Measurements from ENCODE around the gene MYBPH. TPM values are rescaled to one million over a fixed set of nuclear protein-coding genes. Genes with fewer than 3 reads are reported as not detected.

The MYBPH gene
- total and polyA plus RNA-seq, 2 experiments from 2014 or later = not detected

DNA sequence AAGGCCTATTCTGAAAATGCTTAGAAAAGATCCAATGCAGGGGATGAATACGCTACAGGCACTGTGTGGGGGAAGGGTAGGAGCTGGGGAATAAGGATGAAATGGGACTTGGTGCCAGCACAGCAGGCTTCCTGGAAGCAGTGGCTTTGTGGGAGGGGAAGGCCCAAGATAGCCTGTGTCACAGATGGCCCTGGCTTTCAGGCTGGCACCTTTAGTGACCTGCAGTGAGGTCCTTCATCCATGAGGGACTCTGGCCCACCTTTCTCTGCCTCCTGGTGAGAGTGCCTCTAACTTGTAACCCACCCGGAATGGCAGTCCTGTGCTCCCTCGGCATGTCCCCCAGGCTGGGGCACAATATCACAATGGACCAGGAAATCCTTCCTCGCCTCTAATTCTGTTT, 10.0 kb upstream of the MYBPH start:
- Histone ChIP-seq H3K4me1 (ENCODE audit: insufficient read depth) (peaks cover 17% of the 10 kb centered on the region), H3K4me3 (no peak overlapping the region), H3F3A (replicated peaks; ENCODE audit: low read depth) (no peaks in the 10 kb centered on the region), H3K9me2 (ENCODE audit: insufficient read depth) (0 out of 2 replicates have a peak, but pooled peaks cover 5% of the 10 kb centered on the region), H4K20me1 (replicated peaks; ENCODE audit: insufficient read depth) (no peaks in the 10 kb centered on the region), H3K36me3 (ENCODE audit: insufficient read depth) (no peaks in the 10 kb centered on the region), H3K27me3 (ENCODE audit: insufficient read depth) (no peaks in the 10 kb centered on the region), H3K4me2 (no peak overlapping the region), H2AFZ (no peak overlapping the region), H3K27ac (ENCODE audit: low read depth) (no peak overlapping the region), H3K79me2 (replicated peaks; ENCODE audit: insufficient read depth) (no peaks in the 10 kb centered on the region)
- no peaks in the 10 kb centered on the region for H3K36me3 Mint-ChIP-seq (ENCODE audit: low read depth)
- H3K4me3 Mint-ChIP-seq = no peak overlapping the region; the same call in 2 of the 3 replicates
- H3K4me1 Mint-ChIP-seq = peaks cover 33% of the 10 kb centered on the region
- no peak overlapping the region for H3K27ac Mint-ChIP-seq
- no peaks in the 10 kb centered on the region for H3K9me3 Mint-ChIP-seq
- TF ChIP-seq, protein P1, sequence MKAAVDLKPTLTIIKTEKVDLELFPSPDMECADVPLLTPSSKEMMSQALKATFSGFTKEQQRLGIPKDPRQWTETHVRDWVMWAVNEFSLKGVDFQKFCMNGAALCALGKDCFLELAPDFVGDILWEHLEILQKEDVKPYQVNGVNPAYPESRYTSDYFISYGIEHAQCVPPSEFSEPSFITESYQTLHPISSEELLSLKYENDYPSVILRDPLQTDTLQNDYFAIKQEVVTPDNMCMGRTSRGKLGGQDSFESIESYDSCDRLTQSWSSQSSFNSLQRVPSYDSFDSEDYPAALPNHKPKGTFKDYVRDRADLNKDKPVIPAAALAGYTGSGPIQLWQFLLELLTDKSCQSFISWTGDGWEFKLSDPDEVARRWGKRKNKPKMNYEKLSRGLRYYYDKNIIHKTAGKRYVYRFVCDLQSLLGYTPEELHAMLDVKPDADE (IDR thresholded peaks at IDR 0.05) = no peak
- TF ChIP-seq EZH2phosphoT487 (IDR thresholded peaks at IDR 0.05; ENCODE audit: unreplicated experiment) (no peak), JUNB (IDR thresholded peaks at IDR 0.05; ENCODE audit: unreplicated experiment) (no peak), CREB1 (CRISPR knock-in tag; IDR thresholded peaks at IDR 0.05; ENCODE audit: low read depth) (no peak), STAT1 (IDR thresholded peaks at IDR 0.05; ENCODE audit: unreplicated experiment) (no peak), ZNF331 (CRISPR knock-in tag; IDR thresholded peaks at IDR 0.05; ENCODE audit: low read depth) (no peak), REST (IDR thresholded peaks at IDR 0.05; ENCODE audit: unreplicated experiment) (no peak), ZNF114 (CRISPR knock-in tag; IDR thresholded peaks at IDR 0.05) (no peak)
- TF ChIP-seq, protein P2, sequence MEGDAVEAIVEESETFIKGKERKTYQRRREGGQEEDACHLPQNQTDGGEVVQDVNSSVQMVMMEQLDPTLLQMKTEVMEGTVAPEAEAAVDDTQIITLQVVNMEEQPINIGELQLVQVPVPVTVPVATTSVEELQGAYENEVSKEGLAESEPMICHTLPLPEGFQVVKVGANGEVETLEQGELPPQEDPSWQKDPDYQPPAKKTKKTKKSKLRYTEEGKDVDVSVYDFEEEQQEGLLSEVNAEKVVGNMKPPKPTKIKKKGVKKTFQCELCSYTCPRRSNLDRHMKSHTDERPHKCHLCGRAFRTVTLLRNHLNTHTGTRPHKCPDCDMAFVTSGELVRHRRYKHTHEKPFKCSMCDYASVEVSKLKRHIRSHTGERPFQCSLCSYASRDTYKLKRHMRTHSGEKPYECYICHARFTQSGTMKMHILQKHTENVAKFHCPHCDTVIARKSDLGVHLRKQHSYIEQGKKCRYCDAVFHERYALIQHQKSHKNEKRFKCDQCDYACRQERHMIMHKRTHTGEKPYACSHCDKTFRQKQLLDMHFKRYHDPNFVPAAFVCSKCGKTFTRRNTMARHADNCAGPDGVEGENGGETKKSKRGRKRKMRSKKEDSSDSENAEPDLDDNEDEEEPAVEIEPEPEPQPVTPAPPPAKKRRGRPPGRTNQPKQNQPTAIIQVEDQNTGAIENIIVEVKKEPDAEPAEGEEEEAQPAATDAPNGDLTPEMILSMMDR (conservative IDR thresholded peaks at IDR 0.05; ENCODE audit: low read depth in 2 of 2) = no peak
- TF ChIP-seq, protein P3, sequence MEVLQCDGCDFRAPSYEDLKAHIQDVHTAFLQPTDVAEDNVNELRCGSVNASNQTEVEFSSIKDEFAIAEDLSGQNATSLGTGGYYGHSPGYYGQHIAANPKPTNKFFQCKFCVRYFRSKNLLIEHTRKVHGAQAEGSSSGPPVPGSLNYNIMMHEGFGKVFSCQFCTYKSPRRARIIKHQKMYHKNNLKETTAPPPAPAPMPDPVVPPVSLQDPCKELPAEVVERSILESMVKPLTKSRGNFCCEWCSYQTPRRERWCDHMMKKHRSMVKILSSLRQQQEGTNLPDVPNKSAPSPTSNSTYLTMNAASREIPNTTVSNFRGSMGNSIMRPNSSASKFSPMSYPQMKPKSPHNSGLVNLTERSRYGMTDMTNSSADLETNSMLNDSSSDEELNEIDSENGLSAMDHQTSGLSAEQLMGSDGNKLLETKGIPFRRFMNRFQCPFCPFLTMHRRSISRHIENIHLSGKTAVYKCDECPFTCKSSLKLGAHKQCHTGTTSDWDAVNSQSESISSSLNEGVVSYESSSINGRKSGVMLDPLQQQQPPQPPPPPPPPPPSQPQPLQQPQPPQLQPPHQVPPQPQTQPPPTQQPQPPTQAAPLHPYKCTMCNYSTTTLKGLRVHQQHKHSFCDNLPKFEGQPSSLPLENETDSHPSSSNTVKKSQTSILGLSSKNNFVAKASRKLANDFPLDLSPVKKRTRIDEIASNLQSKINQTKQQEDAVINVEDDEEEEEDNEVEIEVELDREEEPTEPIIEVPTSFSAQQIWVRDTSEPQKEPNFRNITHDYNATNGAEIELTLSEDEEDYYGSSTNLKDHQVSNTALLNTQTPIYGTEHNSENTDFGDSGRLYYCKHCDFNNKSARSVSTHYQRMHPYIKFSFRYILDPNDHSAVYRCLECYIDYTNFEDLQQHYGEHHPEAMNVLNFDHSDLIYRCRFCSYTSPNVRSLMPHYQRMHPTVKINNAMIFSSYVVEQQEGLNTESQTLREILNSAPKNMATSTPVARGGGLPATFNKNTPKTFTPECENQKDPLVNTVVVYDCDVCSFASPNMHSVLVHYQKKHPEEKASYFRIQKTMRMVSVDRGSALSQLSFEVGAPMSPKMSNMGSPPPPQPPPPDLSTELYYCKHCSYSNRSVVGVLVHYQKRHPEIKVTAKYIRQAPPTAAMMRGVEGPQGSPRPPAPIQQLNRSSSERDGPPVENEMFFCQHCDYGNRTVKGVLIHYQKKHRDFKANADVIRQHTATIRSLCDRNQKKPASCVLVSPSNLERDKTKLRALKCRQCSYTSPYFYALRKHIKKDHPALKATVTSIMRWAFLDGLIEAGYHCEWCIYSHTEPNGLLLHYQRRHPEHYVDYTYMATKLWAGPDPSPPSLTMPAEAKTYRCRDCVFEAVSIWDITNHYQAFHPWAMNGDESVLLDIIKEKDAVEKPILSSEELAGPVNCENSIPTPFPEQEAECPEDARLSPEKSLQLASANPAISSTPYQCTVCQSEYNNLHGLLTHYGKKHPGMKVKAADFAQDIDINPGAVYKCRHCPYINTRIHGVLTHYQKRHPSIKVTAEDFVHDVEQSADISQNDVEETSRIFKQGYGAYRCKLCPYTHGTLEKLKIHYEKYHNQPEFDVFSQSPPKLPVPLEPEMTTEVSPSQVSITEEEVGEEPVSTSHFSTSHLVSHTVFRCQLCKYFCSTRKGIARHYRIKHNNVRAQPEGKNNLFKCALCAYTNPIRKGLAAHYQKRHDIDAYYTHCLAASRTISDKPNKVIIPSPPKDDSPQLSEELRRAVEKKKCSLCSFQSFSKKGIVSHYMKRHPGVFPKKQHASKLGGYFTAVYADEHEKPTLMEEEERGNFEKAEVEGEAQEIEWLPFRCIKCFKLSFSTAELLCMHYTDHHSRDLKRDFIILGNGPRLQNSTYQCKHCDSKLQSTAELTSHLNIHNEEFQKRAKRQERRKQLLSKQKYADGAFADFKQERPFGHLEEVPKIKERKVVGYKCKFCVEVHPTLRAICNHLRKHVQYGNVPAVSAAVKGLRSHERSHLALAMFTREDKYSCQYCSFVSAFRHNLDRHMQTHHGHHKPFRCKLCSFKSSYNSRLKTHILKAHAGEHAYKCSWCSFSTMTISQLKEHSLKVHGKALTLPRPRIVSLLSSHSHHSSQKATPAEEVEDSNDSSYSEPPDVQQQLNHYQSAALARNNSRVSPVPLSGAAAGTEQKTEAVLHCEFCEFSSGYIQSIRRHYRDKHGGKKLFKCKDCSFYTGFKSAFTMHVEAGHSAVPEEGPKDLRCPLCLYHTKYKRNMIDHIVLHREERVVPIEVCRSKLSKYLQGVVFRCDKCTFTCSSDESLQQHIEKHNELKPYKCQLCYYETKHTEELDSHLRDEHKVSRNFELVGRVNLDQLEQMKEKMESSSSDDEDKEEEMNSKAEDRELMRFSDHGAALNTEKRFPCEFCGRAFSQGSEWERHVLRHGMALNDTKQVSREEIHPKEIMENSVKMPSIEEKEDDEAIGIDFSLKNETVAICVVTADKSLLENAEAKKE (CRISPR knock-in tag; IDR thresholded peaks at IDR 0.05) = no peak
- no peak for ATAC-seq
- H3K27me3 Mint-ChIP-seq (ENCODE audit: insufficient read depth, low read depth, poor library complexity) = peaks cover 3% of the 10 kb centered on the region
- no peak for DNase-seq (ENCODE audit: low spot score)
